ENCODE data around the gene AOPEP.
A peak's percentile ranks its signal among the peaks of the same experiment; 100 is the strongest.

AOPEP gene

GRCh38 chr9:94975480-94975879, 249.0 kb downstream of the AOPEP start:
- DNase-seq: no peak

- DNase-seq: peak; percentile 38
These were observed 249.6 kb downstream of the AOPEP start for GRCh38 chr9:94976077-94976476.

GRCh38 chr9:94977416-94977815, 250.9 kb downstream of the AOPEP start:
- DNase-seq: no peak

GRCh38 chr9:94979904-94980507, 253.5 kb downstream of the AOPEP start:
- no peak for DNase-seq

- no peak for DNase-seq
These were observed 254.6 kb downstream of the AOPEP start for GRCh38 chr9:94980947-94981722.

GRCh38 chr9:94981723-94982090, 255.2 kb downstream of the AOPEP start:
- no peak for DNase-seq

GRCh38 chr9:94982211-94982610, 255.7 kb downstream of the AOPEP start:
- no peak for DNase-seq

- no peak for DNase-seq
These were observed 257.1 kb downstream of the AOPEP start for GRCh38 chr9:94983552-94983951.

GRCh38 chr9:94984891-94985476, 258.5 kb downstream of the AOPEP start:
- DNase-seq: no peak

- DNase-seq: no peak
These were observed 259.1 kb downstream of the AOPEP start for GRCh38 chr9:94985649-94986048.

GRCh38 chr9:94987731-94988130, 261.2 kb downstream of the AOPEP start:
- no peak for DNase-seq

- no peak for DNase-seq
These were observed 264.5 kb downstream of the AOPEP start for GRCh38 chr9:94990897-94991561.

- DNase-seq: no peak
These were observed 265.7 kb downstream of the AOPEP start for GRCh38 chr9:94991961-94992907.

GRCh38 chr9:94993160-94993820, 266.8 kb downstream of the AOPEP start:
- DNase-seq: peak; percentile 72

GRCh38 chr9:94993821-94994165, 267.3 kb downstream of the AOPEP start:
- no peak for DNase-seq

GRCh38 chr9:94995048-94995693, 268.7 kb downstream of the AOPEP start:
- no peak for DNase-seq

- DNase-seq: no peak
These were observed 270.1 kb downstream of the AOPEP start for GRCh38 chr9:94996641-94997040.

GRCh38 chr9:94997727-94998126, 271.2 kb downstream of the AOPEP start:
- no peak for DNase-seq

- no peak for DNase-seq
These were observed 273.3 kb downstream of the AOPEP start for GRCh38 chr9:94999832-95000231.

- DNase-seq: no peak
These were observed 274.3 kb downstream of the AOPEP start for GRCh38 chr9:95000821-95001220.

- no peak for DNase-seq
These were observed 275.2 kb downstream of the AOPEP start for GRCh38 chr9:95001720-95002119.
